ENCODE measurements around the gene IRF4.
"Not testable (repeated sequence)": the region's sequence is repeated elsewhere in the genome, so short reads cannot be mapped to it uniquely, and the experiment has no call there.

IRF4 gene

GRCh38 chr6:423799-424345 lies 32.3 kb downstream of the IRF4 start:
- H3K4me2 ChIP-seq (ENCODE audit: low read depth, low read length), result no peak overlapping the region
- H3K4me1 ChIP-seq (ENCODE audit: low read length), result no peaks in the 10 kb centered on the region
- H3K27me3 ChIP-seq (replicated peaks; ENCODE audit: insufficient read depth, low read length), result no peaks in the 10 kb centered on the region
- no peak for DNase-seq
- no peaks in the 10 kb centered on the region for H3K36me3 ChIP-seq (replicated peaks; ENCODE audit: insufficient read depth, low read length)
- no peak overlapping the region for H2AFZ ChIP-seq (ENCODE audit: low read length)
- no peaks in the 10 kb centered on the region for H3K9me3 ChIP-seq (replicated peaks; ENCODE audit: insufficient read depth, low read length)
- no peak overlapping the region for H3K9ac ChIP-seq (ENCODE audit: low read length)
- H4K20me1 ChIP-seq (ENCODE audit: insufficient read depth, low read length), result no peaks in the 10 kb centered on the region
- TF ChIP-seq EZH2phosphoT487 (IDR thresholded peaks at IDR 0.05; ENCODE audit: low read length) (no peak), EZH2 (optimal IDR thresholded peaks at IDR 0.05; ENCODE audit: low read depth, low read length) (no peak)
- TF ChIP-seq, protein P1, sequence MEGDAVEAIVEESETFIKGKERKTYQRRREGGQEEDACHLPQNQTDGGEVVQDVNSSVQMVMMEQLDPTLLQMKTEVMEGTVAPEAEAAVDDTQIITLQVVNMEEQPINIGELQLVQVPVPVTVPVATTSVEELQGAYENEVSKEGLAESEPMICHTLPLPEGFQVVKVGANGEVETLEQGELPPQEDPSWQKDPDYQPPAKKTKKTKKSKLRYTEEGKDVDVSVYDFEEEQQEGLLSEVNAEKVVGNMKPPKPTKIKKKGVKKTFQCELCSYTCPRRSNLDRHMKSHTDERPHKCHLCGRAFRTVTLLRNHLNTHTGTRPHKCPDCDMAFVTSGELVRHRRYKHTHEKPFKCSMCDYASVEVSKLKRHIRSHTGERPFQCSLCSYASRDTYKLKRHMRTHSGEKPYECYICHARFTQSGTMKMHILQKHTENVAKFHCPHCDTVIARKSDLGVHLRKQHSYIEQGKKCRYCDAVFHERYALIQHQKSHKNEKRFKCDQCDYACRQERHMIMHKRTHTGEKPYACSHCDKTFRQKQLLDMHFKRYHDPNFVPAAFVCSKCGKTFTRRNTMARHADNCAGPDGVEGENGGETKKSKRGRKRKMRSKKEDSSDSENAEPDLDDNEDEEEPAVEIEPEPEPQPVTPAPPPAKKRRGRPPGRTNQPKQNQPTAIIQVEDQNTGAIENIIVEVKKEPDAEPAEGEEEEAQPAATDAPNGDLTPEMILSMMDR (IDR thresholded peaks at IDR 0.05; ENCODE audit: low read length), result no peak
- no peaks in the 10 kb centered on the region for H3K79me2 ChIP-seq (ENCODE audit: low read length)
- H3K27ac ChIP-seq (ENCODE audit: low read length), result no peak overlapping the region
- H3K9me2 ChIP-seq (replicated peaks; ENCODE audit: insufficient read depth, low read length), result no peaks in the 10 kb centered on the region
- no peaks in the 10 kb centered on the region for H3F3A ChIP-seq (ENCODE audit: insufficient read depth, low read length)
- H3K4me3 ChIP-seq (ENCODE audit: low read length), result no peak overlapping the region

GRCh38 chr6:424741-425417 lies 33.3 kb downstream of the IRF4 start:
- Histone ChIP-seq H3K4me3 (ENCODE audit: low read length) (no peak overlapping the region), H3K36me3 (replicated peaks; ENCODE audit: insufficient read depth, low read length) (no peaks in the 10 kb centered on the region), H3K79me2 (ENCODE audit: low read length) (no peaks in the 10 kb centered on the region), H3K9me3 (replicated peaks; ENCODE audit: insufficient read depth, low read length) (no peaks in the 10 kb centered on the region), H3F3A (ENCODE audit: insufficient read depth, low read length) (0 out of 2 replicates have a peak, but pooled peaks cover 2% of the 10 kb centered on the region), H2AFZ (ENCODE audit: low read length) (no peak overlapping the region), H3K27me3 (replicated peaks; ENCODE audit: insufficient read depth, low read length) (no peaks in the 10 kb centered on the region), H4K20me1 (ENCODE audit: insufficient read depth, low read length) (no peaks in the 10 kb centered on the region), H3K9ac (ENCODE audit: low read length) (no peak overlapping the region), H3K27ac (ENCODE audit: low read length) (no peak overlapping the region), H3K4me1 (ENCODE audit: low read length) (0 out of 2 replicates have a peak, but pooled peaks cover 3% of the 10 kb centered on the region), H3K9me2 (replicated peaks; ENCODE audit: insufficient read depth, low read length) (no peaks in the 10 kb centered on the region), H3K4me2 (ENCODE audit: low read depth, low read length) (no peak overlapping the region)
- no peak for DNase-seq
- TF ChIP-seq, protein P1 (IDR thresholded peaks at IDR 0.05; ENCODE audit: low read length), result no peak
- TF ChIP-seq EZH2phosphoT487 (IDR thresholded peaks at IDR 0.05; ENCODE audit: low read length), result no peak

DNA sequence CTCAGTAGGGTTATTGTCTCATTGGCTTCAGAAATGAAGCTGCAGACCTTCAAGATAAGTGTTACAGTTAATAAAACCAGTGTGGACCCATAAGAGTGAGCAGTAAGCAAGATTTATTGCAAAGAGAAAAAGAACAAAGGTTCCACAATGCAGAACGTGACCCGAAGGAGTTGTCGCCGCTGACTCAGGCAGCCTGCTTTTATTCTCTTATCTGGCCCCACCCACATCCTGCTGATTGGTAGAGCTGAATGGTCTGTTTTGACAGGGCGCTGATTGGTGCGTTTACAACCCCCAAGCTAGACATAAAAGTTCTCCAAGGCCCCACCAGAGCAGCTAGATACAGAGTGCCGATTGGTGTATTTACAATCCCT lies 33.9 kb downstream of the IRF4 start:
- DNase-seq; H3K4me3 ChIP-seq (ENCODE audit: low read length); H3K4me1 ChIP-seq (ENCODE audit: low read length); H3F3A ChIP-seq (ENCODE audit: insufficient read depth, low read length); H3K79me2 ChIP-seq (ENCODE audit: low read length); H3K9me2 ChIP-seq (replicated peaks; ENCODE audit: insufficient read depth, low read length); H2AFZ ChIP-seq (ENCODE audit: low read length); H3K9me3 ChIP-seq (replicated peaks; ENCODE audit: insufficient read depth, low read length); H3K27me3 ChIP-seq (replicated peaks; ENCODE audit: insufficient read depth, low read length); H4K20me1 ChIP-seq (ENCODE audit: insufficient read depth, low read length); H3K9ac ChIP-seq (ENCODE audit: low read length); H3K4me2 ChIP-seq (ENCODE audit: low read depth, low read length); H3K27ac ChIP-seq (ENCODE audit: low read length); H3K36me3 ChIP-seq (replicated peaks; ENCODE audit: insufficient read depth, low read length): not testable (repeated sequence)

GRCh38 chr6:426198-426738 lies 34.7 kb downstream of the IRF4 start:
- H3K9ac ChIP-seq (ENCODE audit: low read length); H3K4me3 ChIP-seq (ENCODE audit: low read length); H3K4me2 ChIP-seq (ENCODE audit: low read depth, low read length); H4K20me1 ChIP-seq (ENCODE audit: insufficient read depth, low read length); H3F3A ChIP-seq (ENCODE audit: insufficient read depth, low read length); H3K27me3 ChIP-seq (replicated peaks; ENCODE audit: insufficient read depth, low read length); H3K9me3 ChIP-seq (replicated peaks; ENCODE audit: insufficient read depth, low read length); H3K36me3 ChIP-seq (replicated peaks; ENCODE audit: insufficient read depth, low read length); DNase-seq; H3K79me2 ChIP-seq (ENCODE audit: low read length); H3K27ac ChIP-seq (ENCODE audit: low read length); H3K9me2 ChIP-seq (replicated peaks; ENCODE audit: insufficient read depth, low read length); H2AFZ ChIP-seq (ENCODE audit: low read length); H3K4me1 ChIP-seq (ENCODE audit: low read length): not testable (repeated sequence)

Data from MM.1S (cell line).